Brain microvascular endothelial cell (primary cell): Measurements from ENCODE around the gene HEYL.
A peak's percentile ranks its signal among the peaks of the same experiment; 100 is the strongest.

Experiments used
- DNase-seq: peaks from one replicate; pipeline ENCODE4 v3.0.0-alpha.2; 2020
- H3K27ac ChIP-seq: fragments of 250-450 bp; sonication (Bioruptor Pico); 2 replicates; pipeline ENCODE4 v1.5.1; 2020; ENCODE audit warnings: mild to moderate bottlenecking, moderate library complexity
- H3K27me3 ChIP-seq: fragments of 250-450 bp; sonication (Bioruptor Pico); replicated peaks from 2 replicates; pipeline ENCODE4 v1.5.1; 2020; ENCODE audit warnings: mild to moderate bottlenecking
- H3K36me3 ChIP-seq: fragments of 250-450 bp; sonication (Bioruptor Pico); replicated peaks from 2 replicates; pipeline ENCODE4 v1.5.1; 2020; ENCODE audit warnings: mild to moderate bottlenecking
- H3K4me3 ChIP-seq: 2 replicates; pipeline ENCODE4 v1.5.1; 2011; ENCODE audit warnings: low read depth, mild to moderate bottlenecking, control low read depth, low read length, moderate library complexity
- in situ Hi-C: cut with HindIII; loops from 2 replicates; pipeline ENCODE4 v1.10.0; 2017; ENCODE audit warnings: low sequenced_read_pairs, low pct_ligation_motif_present
- TF ChIP-seq, protein P1 (sequence below): IDR thresholded peaks from 2 replicates; pipeline ENCODE4 v1.5.1; 2011; ENCODE audit warnings: low read depth, mild to moderate bottlenecking, moderate library complexity, low read length, control low read depth, inconsistent platforms; ENCODE audit errors: missing control alignments

HEYL gene

DNA sequence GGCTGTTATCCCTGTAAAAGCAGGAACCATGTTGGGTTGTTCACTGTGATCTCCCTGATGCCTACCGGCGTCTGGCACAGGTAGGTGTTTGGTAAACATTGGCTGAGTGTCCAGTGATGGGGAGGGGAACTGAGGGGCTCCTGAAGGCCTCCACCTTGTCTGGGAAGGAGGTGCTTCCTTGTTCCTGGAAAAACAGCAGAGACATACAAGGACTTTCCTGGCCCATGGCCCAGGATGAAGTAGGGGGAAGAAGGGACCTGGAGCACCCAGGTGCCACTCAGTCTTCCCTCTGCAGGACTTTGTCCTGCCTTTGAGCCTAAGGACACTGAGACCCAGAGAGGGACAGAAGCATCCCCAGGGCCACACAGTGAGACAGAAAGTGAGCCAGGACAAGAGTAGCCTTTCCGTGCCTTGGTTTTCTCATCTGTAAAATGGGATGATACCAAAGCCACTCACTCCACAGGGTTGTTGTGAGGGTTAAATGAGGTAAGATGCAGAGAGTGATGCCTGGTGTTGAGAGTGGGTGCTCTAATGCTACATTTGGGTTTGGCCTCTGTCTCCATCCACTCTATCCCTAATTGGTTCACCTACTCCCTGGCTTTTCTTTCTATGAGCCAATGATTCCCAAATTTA is 6.1 kb upstream of the HEYL start:
- Histone ChIP-seq H3K4me3 (no peak overlapping the region), H3K27ac (no peak overlapping the region), H3K27me3 (no peaks in the 10 kb centered on the region), H3K36me3 (no peaks in the 10 kb centered on the region)
- DNase-seq = no peak
- TF ChIP-seq, protein P1, sequence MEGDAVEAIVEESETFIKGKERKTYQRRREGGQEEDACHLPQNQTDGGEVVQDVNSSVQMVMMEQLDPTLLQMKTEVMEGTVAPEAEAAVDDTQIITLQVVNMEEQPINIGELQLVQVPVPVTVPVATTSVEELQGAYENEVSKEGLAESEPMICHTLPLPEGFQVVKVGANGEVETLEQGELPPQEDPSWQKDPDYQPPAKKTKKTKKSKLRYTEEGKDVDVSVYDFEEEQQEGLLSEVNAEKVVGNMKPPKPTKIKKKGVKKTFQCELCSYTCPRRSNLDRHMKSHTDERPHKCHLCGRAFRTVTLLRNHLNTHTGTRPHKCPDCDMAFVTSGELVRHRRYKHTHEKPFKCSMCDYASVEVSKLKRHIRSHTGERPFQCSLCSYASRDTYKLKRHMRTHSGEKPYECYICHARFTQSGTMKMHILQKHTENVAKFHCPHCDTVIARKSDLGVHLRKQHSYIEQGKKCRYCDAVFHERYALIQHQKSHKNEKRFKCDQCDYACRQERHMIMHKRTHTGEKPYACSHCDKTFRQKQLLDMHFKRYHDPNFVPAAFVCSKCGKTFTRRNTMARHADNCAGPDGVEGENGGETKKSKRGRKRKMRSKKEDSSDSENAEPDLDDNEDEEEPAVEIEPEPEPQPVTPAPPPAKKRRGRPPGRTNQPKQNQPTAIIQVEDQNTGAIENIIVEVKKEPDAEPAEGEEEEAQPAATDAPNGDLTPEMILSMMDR = no peak
- in situ Hi-C loops = no loop called here

DNA sequence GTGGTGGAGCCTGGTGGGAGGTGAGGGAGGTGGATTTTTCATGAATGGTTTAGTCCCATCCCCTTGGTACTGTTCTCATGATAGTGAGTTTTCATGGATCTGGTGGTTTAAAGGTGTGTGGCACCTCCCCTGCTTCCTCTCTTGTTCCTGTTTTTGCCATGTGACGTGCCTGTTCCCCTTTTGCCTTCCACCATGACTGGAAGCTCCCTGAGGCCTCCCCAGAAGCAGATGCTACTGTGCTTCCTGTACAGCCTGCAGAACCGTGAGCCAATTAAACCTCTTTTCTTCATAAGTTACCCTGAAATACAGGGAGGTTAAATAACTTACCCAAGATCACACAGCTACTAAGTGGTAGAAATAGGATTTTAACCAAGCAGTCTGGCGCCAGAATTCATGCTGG is 4.3 kb upstream of the HEYL start:
- no peak for DNase-seq
- Histone ChIP-seq H3K36me3 (no peaks in the 10 kb centered on the region), H3K27ac (no peak overlapping the region), H3K4me3 (no peak overlapping the region), H3K27me3 (no peaks in the 10 kb centered on the region)
- TF ChIP-seq, protein P1 = no peak
- in situ Hi-C loops = no loop called here

DNA sequence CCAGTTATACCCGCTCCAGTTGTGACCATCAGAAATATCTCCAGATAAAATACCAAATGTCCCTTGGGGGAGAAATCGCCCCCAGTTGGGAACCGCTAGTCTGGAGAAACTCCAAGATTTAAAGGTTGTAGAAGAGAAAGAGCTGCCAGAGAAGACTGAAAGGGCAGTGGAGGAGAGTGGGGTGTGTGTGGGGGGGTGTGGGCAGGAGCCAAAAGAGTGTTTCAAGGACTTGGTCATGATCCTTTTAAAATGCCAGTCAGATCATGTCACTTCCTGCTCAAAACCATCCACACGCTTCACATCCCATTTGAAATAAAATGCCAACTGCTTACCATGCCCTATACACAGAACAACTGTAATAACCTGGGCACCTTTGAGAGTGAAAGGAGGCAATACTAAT is 3.4 kb upstream of the HEYL start:
- TF ChIP-seq, protein P1 = no peak
- in situ Hi-C loops = no loop called here
- Histone ChIP-seq H3K27me3 (no peaks in the 10 kb centered on the region), H3K4me3 (no peak overlapping the region), H3K27ac (no peak overlapping the region), H3K36me3 (no peaks in the 10 kb centered on the region)
- no peak for DNase-seq

DNA sequence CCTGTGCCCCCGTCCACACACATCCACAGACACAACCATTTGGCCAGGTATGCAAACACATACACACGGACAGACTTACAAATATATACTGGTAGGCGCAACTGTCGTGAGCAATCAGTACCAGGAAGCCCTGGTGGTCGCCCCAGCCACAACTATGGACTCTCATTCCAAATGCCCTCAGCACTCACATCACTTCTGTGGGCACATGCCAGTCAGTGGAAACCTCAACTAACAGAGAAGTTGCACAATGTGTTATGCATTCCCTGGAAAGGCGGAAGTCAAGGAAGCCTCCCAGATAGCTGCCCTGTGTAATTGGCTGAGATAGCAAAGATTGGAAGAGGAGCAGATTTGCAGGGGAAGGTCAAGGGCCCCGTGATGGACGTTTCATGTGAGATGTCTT is 1.4 kb upstream of the HEYL start:
- in situ Hi-C loops = no loop called here

DNA sequence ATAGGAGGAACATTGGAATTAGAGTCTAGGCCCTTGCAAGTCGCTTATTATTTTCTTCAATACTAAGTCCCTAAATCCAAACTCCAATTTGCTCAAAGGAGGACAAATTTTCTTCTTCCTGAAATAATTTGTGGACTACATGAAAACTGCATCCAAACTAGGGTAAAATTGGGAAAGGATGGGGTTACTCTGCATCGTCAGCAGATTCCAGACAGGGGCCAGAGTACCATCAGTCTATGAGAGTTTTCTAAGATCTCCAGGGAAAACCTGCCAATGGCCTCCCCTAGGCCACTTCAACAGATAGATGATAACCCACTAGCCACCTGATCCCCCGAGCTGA is 508 bp downstream of the HEYL start:
- H3K27ac ChIP-seq = no peak overlapping the region
- H3K36me3 ChIP-seq = no peaks in the 10 kb centered on the region
- H3K4me3 ChIP-seq = peak overlapping the region; percentile 49
- DNase-seq = no peak
- TF ChIP-seq, protein P1 = no peak
- in situ Hi-C loops = no loop called here
- no peaks in the 10 kb centered on the region for H3K27me3 ChIP-seq

More for the DNA sequence above, 1.4 kb upstream of the HEYL start:
- DNase-seq = no peak
- no peak overlapping the region for H3K27ac ChIP-seq
- H3K4me3 ChIP-seq = no peak overlapping the region
- H3K27me3 ChIP-seq = no peaks in the 10 kb centered on the region
- H3K36me3 ChIP-seq = no peaks in the 10 kb centered on the region
- TF ChIP-seq, protein P1 = no peak

DNA sequence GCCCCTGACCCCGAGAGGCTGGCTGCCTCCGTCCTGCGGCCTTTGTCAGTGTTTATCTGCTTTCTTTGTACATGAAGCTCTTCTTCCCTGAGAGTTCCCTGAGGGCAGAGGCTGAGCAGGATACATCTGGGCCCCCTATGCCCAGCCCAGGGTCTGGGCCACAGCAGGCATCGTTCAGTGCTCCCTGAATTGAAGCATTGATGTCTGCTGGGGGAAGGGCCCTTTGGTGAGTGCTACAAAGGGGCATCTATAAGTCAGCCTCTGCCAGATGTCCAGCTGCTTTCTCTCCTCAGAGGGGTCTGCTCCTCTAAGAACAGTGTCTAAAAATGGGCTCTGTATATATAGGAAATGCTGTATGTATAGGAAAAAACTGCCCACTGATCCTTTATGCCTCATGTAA is 2.1 kb downstream of the HEYL start:
- H3K27ac ChIP-seq = no peak overlapping the region
- no peak overlapping the region for H3K4me3 ChIP-seq
- no peaks in the 10 kb centered on the region for H3K27me3 ChIP-seq
- DNase-seq = no peak
- no peaks in the 10 kb centered on the region for H3K36me3 ChIP-seq
- TF ChIP-seq, protein P1 = no peak
- in situ Hi-C loops = no loop called here
